Stimulated activated CD4-positive, alpha-beta T cell treated with anti-CD3 and anti-CD28 coated beads, Interleukin-1b, Interleukin-23, amount 100 ng/mL, for 1 hour (primary cell): ENCODE results near the gene PLA2G7.
"Not testable (repeated sequence)": the region's sequence is repeated elsewhere in the genome, so short reads cannot be mapped to it uniquely, and the experiment has no call there.

Source experiments
- DNase-seq, 2 donors: peaks; one replicate each; pipeline ENCODE4 v3.0.0-alpha.2; 2020; ENCODE audit warnings: low read depth in 2 of 2

The PLA2G7 gene

DNA sequence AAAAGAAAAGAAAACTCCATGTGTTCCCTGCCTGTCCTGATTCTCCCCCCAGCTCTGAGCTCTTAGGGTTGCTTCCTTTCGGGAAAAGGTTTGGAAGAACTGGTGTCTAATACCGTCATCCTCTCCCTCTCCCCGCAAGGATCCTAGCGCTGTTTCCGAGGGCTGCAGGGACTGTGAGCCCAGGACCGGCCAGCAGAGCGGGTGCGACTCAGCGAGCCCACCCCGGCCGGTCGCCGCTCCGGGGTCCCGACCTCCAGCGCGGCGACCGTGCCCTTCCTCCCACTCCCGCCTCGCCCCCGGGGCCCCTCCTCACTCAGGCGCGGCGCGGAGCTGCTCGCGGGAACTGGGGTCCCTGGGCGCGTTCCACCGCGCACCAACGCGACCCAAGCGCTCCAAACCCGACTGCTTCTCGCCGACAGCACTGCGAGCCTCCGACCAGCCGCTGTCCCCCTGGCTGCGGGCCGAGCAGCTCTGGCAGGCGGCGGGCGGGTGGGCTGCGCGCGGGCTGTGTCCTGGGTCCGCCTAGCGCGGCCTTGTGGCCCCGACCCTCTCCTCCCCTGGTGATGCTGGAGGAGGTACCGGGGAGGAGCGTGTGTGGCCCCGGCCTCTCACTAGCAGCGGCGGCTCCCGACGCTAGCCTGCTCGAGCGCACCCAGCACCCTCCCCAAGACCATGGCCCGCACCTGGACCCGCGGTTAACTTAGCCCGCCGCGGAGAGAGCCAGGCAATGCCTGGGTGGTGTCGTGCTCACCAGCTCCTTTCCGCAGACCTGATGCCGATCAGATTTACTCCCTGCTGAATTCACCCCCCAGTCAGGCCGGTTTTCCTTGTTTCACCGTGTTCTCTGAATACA is at the start of gene PLA2G7:
Gene PLA2G7 (minus strand): TSS at position 509 of the 853 bp plus-strand sequence. CDS start 12,484 bp downstream, outside the sequence.
- DNase-seq = no peak

DNA sequence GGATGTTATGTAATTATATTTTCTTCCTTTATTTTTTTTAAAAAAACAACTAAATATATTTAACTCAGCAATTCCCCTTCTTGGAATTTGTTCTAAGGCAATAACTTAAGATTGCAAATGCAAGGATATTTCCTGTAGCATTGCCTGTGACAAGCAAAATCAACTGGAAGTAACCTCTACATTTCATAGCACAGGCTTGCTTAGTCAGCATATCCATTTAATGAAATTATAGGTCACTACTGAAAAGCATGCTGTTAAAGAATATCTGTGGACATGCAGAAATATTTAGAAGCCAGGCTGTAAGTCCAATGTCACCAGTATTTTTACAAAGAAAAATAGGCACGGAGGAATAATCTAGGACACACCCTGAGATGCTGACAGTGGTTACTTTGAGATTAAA is 49.4 kb upstream of the PLA2G7 start:
- DNase-seq = no peak

DNA sequence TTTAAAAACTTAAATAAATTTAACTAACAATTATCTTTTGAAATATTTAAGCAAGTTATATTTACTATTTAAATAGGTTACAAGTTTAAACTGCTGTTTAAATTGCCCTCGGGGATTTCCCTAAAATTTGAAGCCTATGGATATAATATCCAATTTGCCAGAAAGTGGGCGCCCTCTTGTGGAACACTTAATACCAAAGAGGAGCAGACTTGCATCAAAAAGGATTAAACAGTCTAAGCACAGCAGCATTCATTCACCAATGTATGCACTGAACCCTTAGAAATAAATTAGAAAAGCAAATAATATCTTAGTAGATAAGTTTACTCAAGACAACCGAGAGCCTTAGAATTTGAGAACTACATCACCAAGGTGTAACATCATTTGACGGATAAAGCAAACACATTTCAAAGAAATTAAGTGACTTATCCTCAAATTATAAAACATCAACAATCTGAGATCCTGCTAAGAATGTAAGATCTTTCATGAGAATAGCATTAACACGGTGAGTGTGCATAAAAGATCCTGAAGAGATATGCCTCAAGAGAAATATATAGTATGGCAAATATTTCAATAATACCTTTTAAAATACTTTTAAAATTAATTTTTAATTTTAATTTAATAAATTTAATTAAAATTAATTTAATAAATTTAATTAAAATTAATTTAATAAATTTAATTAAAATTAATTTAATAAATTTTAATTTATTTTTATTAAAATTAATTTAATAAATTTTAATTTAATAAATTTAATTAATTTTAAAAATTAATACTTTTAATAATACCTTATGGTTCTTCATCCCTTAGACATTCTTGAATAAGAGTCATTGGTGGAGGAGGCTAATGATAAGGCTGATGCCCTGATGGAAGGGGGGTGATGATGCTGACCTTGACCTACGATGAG is 46.6 kb upstream of the PLA2G7 start:
- no peak for DNase-seq

DNA sequence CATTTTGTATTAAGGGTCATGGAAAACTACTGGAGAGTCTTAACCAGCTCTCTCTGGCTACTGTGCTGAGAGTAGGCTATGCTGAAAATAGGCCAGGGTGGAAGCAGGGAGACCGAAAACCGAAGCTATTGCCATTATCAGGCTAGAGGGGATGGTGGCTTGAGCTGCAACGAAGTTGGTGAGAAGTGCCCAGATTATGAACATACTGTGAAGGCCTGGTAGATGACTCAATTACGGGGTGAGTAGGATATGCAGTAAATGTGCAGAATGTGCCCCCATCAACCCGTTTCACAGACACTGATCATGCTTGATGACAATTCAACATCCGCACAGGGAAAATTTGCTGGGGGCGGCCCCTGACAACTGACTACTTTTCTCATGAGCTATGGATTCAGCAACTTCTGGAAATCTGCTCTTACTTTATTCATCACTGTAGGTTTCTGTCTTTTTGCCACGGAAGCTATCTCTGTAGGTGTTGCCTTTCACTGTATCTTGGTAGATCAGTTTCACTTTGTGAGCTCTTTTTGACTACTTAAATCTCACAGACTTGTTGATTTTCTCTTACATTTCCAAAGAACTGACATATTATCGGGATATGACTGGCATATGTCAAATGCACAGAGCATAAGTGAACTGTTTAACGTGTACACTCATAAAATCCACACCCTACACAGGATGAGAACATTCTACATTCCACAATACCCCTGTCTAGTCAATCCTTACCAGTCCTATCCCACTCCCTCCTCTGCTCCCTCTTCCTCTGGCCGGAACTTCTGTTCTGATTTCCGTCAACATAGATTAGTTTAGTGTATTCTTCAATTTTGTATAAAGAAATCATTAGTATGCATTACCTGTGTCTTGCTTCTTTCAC is 42.5 kb upstream of the PLA2G7 start:
- no peak for DNase-seq

DNA sequence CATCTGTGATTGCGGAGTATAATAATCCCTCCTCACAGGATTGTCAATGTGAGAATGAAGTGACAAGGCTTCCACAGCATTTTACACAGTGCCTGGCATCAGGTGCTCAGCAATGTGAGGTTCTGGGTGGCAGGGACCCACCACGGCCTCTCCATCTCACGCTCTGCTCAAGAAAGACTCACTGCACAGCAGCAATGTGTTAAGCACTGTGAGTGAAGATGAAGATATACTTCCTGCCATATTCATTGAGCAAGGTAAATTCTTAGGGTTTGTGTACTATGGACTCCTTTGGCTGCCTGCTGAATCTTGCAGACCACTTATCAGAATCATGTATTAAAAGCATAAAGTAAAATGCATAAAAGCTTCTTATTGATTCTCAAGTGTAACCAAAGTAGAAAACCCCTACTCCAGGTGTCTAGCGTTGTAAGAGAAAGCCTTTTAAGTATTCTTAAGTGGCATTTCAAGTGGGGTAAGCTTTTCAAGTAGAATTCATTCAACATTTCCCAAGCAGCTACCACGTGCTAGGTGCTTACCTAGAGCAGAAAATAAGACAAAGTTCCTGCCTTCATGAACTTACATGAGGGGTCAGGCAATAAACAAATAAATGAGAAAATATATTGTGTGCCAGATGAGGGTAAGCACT is 41.0 kb upstream of the PLA2G7 start:
- no peak for DNase-seq

DNA sequence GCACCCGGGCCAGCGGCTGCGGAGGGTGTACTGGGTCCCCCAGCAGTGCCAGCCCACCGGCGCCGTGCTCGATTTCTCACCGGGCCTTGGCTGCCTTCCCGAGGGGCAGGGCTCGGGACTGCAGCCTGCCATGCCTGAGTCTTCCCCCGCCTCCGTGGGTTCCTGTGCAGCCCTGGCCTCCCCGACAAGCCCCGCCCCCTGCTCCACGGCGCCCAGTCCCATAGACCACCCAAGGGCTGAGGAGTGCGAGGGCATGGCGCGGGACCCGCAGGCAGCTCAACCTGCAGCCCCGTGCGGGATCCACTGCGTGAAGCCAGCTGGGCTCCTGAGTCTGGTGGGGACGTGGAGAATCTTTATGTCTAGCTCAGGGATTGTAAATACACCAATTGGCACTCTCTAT is 39.6 kb upstream of the PLA2G7 start:
- DNase-seq = not testable (repeated sequence)

DNA sequence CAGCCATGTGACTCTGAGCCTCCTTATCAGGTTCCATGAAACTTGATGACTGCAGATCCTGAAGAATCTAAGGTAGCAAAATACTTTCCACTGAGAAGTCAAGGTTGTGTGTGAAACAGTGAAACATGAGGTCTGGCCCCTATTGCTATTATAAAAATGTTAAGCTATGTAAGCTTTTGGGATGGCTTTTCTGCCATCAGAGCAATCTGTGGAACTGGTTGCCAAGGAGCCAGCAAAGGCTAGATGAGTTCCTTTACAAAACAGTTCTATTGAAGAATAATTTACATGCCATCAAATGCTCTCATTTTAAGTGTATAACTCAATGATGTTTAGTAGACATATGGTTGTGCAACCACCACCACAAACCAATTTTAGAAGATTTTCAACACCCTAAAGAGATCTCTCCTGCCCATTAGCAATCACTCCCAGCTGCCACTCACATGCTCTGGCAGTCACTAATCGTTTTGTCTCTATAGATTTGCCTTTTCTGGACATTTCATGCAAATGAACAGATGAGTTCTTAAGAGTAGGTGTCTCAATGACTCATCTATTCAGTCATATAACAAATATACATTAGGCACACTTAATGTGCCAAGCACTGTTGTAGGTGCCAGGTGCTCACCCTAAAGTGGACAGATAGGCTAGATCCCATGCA is 38.2 kb upstream of the PLA2G7 start:
- no peak for DNase-seq

DNA sequence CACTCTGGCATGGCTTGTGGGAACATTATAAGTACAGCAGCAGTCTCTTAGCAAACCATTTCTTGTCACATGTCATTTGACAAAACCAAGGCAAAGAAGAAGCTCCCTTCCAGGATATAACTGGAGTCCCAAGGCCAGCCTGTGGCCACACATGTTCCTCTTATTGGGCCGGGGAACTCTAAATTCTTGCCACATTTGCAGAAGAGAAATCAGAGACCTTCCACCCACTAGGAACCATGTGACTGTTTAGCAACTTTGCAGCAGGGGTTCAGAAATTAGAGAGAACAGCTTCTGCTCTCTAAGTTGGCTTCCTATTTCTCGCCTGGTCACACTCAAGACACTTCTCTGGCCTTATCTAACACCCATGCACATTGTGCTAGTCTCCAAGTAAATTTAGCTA is 37.6 kb upstream of the PLA2G7 start:
- no peak for DNase-seq

DNA sequence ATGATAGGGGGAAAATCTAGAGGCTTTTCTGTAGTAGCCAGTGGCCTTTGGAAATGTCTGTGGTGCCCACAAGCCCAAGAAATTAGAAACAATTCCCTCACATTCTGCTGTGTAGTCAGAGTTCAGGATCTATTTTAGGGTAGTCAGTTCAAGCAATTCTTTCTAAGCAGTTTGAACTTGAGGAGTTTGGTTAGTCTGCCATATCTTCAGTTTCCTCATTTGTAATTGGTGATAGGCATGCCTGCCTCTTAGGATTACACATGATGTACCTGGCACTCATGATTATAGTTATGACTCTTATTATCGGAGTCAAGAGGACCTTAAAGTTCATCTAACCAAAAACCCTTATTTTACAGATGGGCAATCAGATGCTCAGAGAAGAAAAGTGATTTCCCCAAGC is 36.8 kb upstream of the PLA2G7 start:
- DNase-seq = no peak

DNA sequence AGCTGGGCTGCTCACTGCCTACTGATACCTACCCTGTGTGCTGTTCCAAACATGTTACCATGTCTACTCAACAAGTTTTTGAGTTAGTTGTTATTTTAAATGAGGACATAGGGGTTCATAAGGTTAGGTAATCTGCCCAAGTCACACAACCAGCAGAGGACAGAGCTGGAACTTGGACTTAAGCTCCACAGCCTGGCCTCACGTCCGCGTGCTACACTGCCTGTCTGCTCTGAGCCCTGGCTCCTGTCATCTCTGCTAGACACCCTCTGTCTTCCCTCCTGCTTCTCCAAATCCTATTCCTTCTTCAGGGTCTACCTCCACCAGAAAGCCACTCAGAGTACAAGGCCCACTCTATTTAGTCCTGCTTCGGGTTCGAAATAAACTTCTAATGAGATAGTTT is 29.8 kb upstream of the PLA2G7 start:
- no peak for DNase-seq

DNA sequence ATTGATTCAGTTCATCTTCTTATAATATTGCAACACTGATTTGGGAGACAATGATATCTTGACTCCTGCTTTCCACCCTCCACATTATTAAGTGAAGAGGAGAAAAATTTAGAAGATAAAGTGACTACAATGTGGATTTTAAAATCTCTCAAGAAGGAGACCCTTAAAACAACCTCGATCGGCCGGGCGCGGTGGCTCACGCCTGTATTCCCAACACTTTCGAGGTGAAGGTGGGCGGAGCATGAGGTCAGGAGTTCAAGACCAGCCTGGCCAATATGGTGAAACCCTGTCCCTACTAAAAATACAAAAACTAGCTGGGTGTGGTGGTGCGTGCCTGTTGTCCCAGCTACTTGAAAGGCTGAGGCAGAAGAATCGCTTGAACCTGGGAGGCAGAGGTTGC is 29.1 kb upstream of the PLA2G7 start:
- DNase-seq = not testable (repeated sequence)

DNA sequence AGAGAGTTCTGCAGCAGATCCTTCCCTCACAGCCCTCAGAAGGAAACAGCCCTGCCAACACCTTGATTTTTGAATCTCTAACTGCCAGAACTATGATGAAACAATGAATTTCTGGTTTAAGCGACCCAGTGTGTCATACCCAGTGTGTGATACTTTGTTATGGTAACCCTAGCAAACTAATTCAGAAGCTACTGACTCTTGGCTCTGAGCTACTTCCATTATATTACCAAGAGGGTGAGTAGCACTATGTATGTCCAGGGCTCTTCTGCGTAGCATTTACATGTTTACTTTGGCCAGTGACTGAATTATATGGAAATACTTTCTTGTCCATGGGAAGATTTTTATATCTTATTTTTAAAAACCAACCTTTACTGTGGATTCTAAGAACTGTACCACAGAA is 28.3 kb upstream of the PLA2G7 start:
- DNase-seq = no peak

DNA sequence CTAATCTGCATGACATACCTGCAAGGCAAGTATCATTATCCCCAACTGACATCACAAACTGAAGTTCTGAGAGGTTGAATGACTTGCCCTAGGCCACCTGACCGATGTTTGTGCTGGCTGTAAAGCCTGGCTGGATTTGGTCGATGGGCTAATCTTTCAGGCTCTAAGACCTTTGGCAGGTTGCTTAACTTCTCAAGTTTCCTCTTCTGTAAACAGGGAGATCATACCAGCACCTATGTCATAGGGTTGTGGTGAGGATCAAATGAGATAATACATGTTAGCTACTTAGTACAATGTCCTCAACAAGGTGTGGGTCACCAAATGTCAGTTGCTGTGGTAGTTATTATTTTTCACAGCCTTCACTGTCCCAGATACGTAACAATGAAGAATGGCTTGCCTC is 25.8 kb upstream of the PLA2G7 start:
- DNase-seq = no peak

DNA sequence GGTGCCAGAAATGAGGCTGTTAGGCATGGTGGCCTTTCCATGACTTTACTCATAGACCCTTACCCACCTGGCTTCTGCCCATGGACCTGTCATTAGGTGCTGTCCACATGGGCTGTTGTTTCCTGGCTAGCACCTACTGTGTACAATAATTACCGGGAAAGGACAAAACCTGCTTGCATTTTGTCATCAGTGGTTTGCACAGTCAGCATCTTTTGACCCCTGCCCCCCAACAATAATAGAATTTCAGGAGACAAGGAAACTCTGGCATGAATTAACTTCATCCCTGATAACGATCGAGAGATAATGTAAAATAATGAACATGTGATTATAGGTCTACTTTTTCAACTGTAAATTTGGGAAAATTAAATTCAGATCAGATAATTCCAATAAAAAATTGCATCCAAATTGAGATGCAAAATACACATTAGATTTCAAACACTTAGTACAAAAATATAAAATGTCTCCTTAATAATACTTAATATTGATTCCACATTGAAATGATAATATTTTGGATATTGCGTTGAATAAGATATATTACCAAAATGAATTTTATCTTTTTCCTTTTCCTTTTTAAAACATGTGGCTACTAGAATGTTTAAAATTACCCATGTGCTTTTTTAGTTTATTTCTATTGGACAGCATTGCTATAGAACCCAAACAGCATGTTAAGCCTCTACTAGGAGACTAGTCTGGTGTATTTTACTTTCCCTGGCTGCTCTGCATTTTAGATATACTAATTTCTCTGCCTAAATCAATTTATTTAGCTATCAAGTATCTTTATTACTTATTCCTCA is 24.0 kb upstream of the PLA2G7 start:
- no peak for DNase-seq

DNA sequence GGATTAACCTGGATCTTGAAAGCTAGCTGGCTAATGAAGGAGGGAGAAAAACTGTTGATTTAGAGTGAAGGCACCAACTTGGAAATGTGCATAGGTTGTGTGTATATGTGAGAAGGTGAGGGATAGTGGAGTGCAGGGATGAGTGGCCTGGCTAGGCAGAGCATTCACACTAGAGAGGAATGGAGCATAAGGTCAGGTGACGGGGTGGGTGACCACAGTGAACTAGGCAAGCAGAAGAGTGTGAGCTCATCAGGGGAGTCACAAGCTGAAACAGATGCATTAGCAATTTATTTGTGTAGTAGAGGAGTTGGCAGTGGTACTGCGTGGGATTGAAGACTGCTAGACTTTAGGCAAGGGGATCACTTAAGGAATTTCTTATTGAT is 22.0 kb upstream of the PLA2G7 start:
- DNase-seq = no peak

DNA sequence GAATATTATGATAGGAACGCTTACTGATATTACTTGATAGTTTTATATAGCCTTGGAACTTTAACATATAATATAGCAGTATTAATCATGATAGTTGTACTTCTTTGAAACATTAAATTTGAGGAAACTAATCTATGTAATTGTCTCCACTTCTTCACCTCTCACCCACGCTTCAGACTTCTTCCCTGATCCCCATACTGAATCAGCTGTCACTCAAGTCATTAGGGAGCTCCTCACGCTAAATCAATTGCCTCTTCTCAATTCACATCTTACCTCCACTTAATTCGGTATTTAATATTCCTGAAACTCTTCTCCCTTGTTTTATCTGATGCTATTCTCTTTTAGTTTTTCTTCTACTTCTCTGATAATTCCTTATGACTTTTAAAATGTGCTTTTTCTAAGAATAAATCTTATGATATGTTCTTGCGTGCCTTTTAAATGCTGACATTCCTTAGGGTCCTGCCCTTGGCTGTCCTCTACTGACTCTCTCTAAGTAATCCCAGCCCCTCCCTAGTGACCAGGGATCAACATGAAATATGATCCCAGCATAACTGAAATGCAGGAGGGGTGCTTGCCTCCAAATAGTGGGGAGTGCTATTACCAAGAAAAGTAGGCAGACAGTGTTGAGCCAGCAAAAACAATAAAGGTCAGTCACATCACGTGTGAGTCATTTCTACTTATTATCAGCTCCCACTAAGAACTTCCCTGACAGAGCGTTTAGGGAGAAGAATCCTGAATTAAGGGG is 21.5 kb upstream of the PLA2G7 start:
- no peak for DNase-seq

DNA sequence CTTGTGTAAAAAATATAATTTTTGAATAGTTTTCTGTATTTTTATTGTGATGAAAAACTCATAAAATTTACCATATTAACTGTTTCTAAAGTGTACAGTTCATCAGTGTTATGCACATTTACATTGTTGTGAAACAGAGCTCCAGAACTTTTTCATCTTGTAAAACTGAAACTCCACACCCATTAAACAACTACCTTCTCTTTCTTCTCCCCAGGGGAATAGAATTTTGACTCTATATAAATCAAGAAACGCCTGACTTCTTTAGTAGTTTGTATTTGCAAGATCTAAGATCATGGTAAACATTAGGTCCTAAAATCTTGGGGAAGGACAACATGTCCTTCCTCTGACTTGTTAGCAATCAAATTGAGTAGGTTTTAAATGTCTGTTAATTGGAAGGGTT is 20.7 kb upstream of the PLA2G7 start:
- DNase-seq = no peak

DNA sequence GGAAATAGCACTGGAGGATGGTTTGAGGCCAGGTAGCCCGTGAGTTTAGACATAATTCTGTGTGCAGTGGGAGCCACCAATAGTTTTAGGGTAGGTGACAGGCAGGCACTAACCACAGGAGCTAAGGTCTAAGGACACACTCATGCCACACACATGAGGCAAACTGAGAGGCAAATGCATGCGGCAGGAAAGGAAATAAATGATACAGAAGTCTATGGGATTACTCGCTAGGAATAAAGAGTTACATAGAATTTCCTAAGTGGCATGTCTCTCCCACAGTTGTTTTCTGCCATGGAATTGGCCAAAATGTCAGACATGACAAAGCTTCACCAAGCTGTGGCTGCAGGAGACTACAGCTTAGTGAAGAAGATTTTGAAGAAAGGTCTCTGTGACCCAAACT is 16.5 kb upstream of the PLA2G7 start:
- no peak for DNase-seq

DNA sequence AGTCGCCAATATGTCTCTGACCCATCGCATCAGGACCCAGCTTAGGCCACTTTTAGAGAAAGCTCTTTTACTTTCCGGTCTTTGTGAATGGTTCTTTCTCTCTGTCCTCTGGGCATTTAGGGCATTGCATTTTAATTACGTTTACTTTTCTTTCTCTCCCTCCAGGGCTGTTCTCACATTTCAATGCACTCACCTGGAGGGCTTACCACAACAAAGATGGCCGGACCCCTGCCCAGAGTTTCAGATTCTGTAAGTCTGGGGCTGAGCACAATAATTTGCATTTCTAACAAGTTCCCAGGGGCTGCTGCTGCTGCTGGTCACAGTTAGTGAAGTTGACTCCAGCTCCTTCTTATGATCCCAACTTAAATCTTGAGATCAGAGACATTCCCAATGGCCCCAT is 14.6 kb upstream of the PLA2G7 start:
- DNase-seq = no peak
